GM18907 (cell line): ENCODE data around the gene ANKRD13C.

Experiments
- ATAC-seq: cut with Tn5 transposase; IDR thresholded peaks from one replicate; pipeline ENCODE4 v1.9.1; 2021; ENCODE audit warnings: mild to moderate bottlenecking, moderate library complexity; ENCODE audit not compliant: unreplicated experiment

ANKRD13C gene

DNA sequence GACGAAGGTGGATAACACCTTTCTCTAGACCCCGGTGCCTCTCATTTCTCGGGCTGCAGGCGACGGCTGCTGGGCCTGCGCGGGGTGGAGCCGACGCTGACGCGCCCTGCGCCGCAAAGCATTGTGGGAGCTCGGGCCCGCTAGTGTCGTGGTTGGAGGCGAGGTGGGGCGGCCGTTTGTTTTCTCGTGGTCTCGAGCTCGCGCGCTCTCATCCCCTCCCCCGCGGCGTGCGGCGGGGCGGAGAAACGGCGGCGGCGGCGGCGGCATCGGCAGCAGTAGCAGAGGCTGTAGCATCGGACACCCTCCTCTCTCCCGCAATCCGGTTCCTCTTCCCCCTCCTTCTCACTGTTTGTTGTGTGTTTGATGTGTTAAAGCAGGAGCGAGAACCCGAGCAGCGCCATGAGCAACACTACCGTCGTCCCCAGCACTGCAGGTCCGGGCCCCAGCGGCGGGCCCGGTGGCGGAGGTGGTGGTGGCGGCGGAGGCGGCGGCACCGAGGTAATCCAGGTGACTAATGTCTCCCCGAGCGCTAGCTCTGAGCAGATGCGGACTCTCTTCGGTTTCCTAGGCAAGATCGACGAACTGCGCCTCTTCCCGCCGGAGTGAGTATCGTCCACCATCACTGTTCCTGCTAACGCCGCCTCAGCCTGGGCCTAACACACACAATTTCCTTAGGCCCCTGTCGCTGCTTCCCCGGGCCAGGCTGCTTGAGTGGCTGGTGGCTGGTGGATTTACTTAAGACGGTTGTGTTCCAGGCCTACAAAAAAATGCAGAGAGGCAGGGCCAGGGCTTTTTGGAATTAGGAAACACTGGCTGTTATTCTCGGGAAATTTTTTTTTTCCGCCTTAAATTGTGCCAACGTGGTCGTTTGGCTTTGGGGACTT, 133.0 kb downstream of the ANKRD13C start, which contains the start of gene SRSF11:
Gene SRSF11, plus strand, starts transcription at position 143 of the 884 bp plus-strand sequence. Its CDS starts 257 bp downstream, at position 400.
- ATAC-seq, result peak; percentile 95

DNA sequence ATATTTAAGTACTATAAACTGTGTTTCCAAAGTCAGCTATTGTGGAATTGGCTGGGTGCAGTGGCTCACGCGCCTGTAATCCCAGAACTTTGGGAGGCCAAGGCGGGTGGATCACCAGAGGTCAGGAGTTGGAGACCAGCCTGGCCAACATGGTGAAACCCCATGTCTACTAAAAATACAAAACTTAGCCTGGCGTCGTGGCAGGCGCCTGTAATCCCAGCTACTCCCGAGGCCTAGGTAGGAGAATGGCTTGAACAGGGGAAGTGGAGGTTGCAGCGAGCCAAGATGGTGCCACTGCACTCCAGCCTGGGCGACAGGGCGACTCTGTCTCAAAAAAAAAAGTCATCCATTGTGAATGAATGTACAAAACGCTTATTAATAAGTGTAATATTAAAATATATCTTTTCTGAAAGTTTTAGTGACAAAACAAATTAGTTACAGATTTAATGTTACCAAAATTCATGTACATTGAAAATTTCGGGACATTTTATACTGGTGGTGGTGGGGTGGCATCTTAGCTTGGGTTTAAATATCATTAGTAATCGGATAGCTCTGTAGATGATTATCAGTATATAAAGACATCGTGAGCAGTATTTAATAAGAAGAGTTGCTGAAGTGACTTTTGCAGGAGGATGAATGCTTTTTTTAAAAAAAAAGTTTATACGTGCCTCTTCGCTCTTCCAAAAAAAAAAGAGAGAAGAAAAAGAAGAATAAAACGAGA, 133.8 kb downstream of the ANKRD13C start:
- ATAC-seq, result peak; percentile 10

DNA sequence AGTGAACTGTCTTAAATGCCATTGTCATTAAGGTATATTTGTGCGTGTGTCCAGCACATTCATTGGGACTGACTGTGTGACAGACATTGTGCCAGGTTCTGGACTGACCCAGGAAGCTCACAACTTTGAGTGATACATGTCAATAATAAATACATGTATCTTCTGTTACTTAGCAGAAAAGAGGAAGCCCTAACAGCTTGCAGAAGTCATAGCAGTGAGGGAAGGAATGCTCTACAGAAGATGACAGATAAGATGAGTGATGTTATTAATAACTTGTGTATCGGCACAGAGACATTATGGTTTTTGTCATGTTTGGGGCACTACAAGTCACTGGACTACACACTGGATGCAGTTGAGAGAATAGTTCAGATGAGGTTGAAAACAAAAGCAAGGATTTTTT, 134.5 kb downstream of the ANKRD13C start:
- ATAC-seq, result no peak

DNA sequence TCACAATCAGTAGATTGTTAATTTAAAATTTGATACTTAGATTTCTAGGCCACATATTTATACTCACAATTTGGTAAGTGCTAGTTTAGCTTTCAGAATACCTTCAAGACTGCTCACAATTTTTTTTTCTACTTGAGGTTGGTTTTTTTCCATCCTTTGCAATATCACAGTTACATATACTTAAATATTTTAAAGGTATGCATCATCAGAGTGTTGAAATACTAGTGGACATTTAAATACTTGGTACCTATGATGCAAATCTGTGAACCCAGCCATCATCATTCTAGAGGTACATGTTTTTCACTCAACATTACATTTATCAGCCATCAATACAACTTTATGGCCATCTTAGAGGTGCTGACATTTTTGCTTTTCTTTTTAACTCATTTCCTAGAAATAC, 143.0 kb downstream of the ANKRD13C start:
- no peak for ATAC-seq

GRCh38 chr1:70210820-70211219, 143.7 kb downstream of the ANKRD13C start:
- ATAC-seq, result no peak
